ENCODE data around the gene THSD7B. TPM values are rescaled to one million over a fixed set of nuclear protein-coding genes. Genes with fewer than 3 reads are reported as not detected.

Gene THSD7B
- total RNA-seq, 1 donor from 2014 or later, result not detected

GRCh38 chr2:136916131-136916530 is 150.8 kb downstream of the THSD7B start:
- H3K36me3 Mint-ChIP-seq (ENCODE audit: unreplicated experiment), result no peaks in the 10 kb centered on the region
- H3K27ac Mint-ChIP-seq (ENCODE audit: unreplicated experiment), result no peak overlapping the region
- no peak overlapping the region for H3K4me3 Mint-ChIP-seq (ENCODE audit: unreplicated experiment)
- peaks cover 4% of the 10 kb centered on the region for H3K9me3 Mint-ChIP-seq (ENCODE audit: unreplicated experiment)
- TF ChIP-seq CTCF (IDR thresholded peaks at IDR 0.05), result no peak
- no peaks in the 10 kb centered on the region for H3K4me1 Mint-ChIP-seq (ENCODE audit: unreplicated experiment)
- no peak for DNase-seq (ENCODE audit: extremely low spot score, unreplicated experiment)
- H3K27me3 Mint-ChIP-seq (ENCODE audit: unreplicated experiment), result no peaks in the 10 kb centered on the region

GRCh38 chr2:136917411-136917881 is 152.1 kb downstream of the THSD7B start:
- Mint-ChIP-seq H3K4me1 (ENCODE audit: unreplicated experiment) (no peaks in the 10 kb centered on the region), H3K36me3 (ENCODE audit: unreplicated experiment) (no peaks in the 10 kb centered on the region), H3K9me3 (ENCODE audit: unreplicated experiment) (peaks cover 4% of the 10 kb centered on the region), H3K27ac (ENCODE audit: unreplicated experiment) (no peak overlapping the region), H3K27me3 (ENCODE audit: unreplicated experiment) (no peaks in the 10 kb centered on the region), H3K4me3 (ENCODE audit: unreplicated experiment) (no peak overlapping the region)
- DNase-seq (ENCODE audit: extremely low spot score, unreplicated experiment), result no peak
- TF ChIP-seq CTCF (IDR thresholded peaks at IDR 0.05), result no peak

GRCh38 chr2:136919682-136920081 is 154.3 kb downstream of the THSD7B start:
- Mint-ChIP-seq H3K4me3 (ENCODE audit: unreplicated experiment) (no peak overlapping the region), H3K27me3 (ENCODE audit: unreplicated experiment) (no peaks in the 10 kb centered on the region), H3K9me3 (ENCODE audit: unreplicated experiment) (peaks cover 11% of the 10 kb centered on the region), H3K36me3 (ENCODE audit: unreplicated experiment) (no peaks in the 10 kb centered on the region), H3K4me1 (ENCODE audit: unreplicated experiment) (no peaks in the 10 kb centered on the region), H3K27ac (ENCODE audit: unreplicated experiment) (no peak overlapping the region)
- DNase-seq (ENCODE audit: extremely low spot score, unreplicated experiment), result no peak
- no peak for TF ChIP-seq CTCF (IDR thresholded peaks at IDR 0.05)

DNA sequence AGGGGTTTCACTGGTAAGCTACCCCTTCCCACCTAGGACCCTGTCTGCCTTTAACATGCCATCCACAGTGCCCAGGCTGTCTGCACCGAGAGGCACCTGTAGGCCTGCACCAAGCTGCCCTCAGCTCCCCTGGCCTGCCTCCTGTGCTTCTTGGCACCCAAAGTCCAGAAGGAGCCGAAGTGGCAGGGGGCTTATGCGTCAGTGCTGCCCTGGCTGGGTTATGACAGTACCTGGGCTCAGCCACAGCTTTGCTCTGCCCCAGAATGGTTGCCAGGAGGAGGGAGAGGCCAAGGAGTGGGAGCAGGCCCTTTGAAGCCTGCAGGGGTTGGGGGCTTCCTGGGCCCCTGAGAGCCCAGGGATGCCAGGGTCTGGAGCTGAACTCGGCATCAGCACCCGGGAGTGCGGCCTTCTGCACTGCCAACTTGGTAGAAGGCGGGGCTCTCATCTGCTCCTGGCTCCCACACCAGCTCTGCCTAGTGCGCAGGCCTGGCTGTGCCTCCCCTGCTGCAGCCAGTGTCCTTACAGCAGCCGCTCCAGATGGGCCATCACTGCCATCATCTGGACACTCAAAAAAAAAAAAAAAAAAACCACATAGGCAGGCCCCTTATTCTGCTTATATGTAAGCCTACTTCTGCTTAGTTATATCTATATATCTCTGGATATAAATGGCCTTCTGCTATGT is 155.4 kb downstream of the THSD7B start:
- TF ChIP-seq CTCF (IDR thresholded peaks at IDR 0.05), result no peak
- Mint-ChIP-seq H3K27me3 (ENCODE audit: unreplicated experiment) (no peaks in the 10 kb centered on the region), H3K9me3 (ENCODE audit: unreplicated experiment) (peaks cover 23% of the 10 kb centered on the region), H3K27ac (ENCODE audit: unreplicated experiment) (no peak overlapping the region), H3K4me3 (ENCODE audit: unreplicated experiment) (no peak overlapping the region), H3K36me3 (ENCODE audit: unreplicated experiment) (no peaks in the 10 kb centered on the region), H3K4me1 (ENCODE audit: unreplicated experiment) (no peaks in the 10 kb centered on the region)
- DNase-seq (ENCODE audit: extremely low spot score, unreplicated experiment), result no peak

DNA sequence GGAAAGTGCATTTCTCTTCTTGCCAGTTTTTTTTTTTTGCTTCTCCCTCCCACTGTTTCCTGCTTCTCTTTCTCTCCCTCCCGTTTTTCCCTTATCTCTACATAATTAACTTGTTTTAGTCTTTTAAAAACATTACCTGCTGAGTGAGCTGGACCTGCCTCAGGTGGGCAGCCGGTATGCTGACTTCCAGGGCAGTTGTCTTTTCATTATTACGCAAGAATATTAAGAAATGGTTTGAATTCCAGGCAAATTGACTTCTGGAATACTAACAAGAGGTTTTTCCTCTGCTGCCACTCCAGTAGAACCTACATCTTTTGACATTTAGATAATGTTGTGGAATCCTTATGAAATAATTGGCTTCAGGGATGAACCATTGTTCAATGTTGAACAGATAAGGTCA is 161.8 kb downstream of the THSD7B start:
- peaks cover 27% of the 10 kb centered on the region for H3K9me3 Mint-ChIP-seq (ENCODE audit: unreplicated experiment)
- no peak overlapping the region for H3K27ac Mint-ChIP-seq (ENCODE audit: unreplicated experiment)
- no peaks in the 10 kb centered on the region for H3K4me1 Mint-ChIP-seq (ENCODE audit: unreplicated experiment)
- H3K4me3 Mint-ChIP-seq (ENCODE audit: unreplicated experiment), result no peak overlapping the region
- DNase-seq (ENCODE audit: extremely low spot score, unreplicated experiment), result no peak
- H3K36me3 Mint-ChIP-seq (ENCODE audit: unreplicated experiment), result no peaks in the 10 kb centered on the region
- peaks cover 13% of the 10 kb centered on the region for H3K27me3 Mint-ChIP-seq (ENCODE audit: unreplicated experiment)
- no peak for TF ChIP-seq CTCF (IDR thresholded peaks at IDR 0.05)

Measured in osteocyte (in vitro differentiated cells).